Measurements from ENCODE around the gene TMEM119. TPM values are rescaled to one million over a fixed set of nuclear protein-coding genes. Genes with fewer than 3 reads are reported as not detected.

Gene TMEM119, protein sequence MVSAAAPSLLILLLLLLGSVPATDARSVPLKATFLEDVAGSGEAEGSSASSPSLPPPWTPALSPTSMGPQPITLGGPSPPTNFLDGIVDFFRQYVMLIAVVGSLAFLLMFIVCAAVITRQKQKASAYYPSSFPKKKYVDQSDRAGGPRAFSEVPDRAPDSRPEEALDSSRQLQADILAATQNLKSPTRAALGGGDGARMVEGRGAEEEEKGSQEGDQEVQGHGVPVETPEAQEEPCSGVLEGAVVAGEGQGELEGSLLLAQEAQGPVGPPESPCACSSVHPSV
- 173 and 232 TPM in 2 replicates for total RNA-seq (2014; rRNA removed; shearing (Covaris generic))

DNA sequence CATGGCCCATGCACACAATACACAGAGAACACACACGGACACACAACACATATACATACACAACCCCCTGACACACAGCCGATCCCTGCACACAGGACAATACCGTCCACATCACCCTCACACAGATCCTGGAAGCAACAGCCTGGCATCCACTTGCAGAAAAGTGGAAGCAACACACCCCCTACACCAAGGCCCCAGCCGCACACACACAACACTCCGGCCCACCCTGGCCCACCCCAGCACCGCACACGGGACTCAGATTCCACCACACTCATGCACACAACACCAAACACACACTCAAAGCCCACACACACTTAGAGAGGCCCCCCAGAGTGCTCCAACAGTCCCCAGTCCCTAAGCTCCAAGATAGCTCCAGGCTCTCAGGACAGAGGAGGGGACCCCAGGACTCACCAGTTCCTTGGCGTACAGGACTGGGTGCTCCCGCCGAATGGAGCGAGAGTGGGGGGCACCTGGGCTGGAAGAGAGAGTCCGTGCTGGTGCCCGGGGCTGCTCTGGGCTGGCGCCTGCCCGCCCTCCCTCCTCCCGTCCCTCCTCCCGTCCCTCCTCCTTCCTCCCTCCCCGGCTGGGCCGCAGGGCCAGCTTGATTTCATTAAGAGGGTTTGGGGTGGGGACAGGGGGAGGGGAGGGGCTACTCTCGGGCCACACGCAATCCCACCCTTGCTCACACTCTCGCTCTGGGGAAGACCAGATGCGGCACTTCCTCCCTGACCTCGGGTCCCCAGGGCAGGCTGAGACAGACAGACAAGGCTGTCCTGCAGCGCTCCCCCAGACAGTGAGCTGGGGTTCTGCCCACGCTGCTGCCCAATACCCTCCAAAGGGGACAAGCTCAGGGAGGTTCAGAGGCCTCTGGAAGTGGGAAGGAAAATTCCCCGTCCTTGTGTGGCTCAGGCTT, at the start of gene TMEM119:
TMEM119 (minus strand) TSS at position 526 of the 913 bp plus-strand sequence. CDS start 5,701 bp downstream, outside the sequence.
- DNase-seq (ENCODE audit: low read depth), result peak; percentile 94

DNA sequence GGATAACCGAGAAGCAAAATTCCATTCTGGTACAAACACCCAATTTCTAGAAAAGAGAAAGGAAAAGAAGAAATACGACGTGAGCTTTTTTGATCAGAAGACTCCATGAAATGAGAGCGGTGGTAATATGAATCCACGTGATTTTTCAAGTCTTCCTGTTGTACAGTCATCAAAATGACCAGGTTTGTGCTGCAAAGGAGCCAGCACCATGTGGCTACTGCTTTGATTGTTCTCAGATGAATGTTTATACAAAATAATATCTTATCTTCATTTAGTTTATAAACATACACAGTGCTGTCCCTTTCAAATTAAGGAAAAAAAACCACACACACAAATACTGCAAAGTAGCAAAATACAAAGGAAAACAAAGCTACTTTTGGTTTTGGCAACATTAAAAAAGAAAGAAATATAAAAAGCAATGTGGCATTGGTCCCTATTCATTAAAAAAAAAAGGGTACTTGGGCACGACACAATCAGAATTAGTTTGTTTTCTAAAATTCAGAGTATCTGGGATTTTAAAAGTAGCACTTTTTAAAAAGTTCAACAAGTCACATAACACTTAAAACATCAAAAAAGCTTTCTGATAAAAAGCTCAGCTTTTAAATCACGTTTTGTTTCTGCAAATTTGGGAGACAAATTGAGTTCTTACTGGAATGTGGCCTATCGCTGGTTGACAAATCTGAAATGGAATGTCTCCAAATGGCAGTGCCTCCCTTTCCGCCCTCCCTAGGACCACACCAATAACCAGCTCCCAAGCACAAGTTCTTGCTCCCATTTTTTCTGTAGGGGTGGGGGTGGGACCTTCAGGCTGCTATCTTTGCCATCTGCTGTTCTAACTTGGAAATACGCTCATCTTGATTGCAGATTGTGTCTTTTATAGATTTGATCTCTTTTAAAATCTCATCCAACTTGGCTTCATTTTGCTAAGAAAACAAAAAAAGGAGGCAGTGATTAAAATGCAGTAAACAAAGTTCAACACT, 49.0 kb upstream of the TMEM119 start:
- no peak for DNase-seq (ENCODE audit: low read depth)

DNA sequence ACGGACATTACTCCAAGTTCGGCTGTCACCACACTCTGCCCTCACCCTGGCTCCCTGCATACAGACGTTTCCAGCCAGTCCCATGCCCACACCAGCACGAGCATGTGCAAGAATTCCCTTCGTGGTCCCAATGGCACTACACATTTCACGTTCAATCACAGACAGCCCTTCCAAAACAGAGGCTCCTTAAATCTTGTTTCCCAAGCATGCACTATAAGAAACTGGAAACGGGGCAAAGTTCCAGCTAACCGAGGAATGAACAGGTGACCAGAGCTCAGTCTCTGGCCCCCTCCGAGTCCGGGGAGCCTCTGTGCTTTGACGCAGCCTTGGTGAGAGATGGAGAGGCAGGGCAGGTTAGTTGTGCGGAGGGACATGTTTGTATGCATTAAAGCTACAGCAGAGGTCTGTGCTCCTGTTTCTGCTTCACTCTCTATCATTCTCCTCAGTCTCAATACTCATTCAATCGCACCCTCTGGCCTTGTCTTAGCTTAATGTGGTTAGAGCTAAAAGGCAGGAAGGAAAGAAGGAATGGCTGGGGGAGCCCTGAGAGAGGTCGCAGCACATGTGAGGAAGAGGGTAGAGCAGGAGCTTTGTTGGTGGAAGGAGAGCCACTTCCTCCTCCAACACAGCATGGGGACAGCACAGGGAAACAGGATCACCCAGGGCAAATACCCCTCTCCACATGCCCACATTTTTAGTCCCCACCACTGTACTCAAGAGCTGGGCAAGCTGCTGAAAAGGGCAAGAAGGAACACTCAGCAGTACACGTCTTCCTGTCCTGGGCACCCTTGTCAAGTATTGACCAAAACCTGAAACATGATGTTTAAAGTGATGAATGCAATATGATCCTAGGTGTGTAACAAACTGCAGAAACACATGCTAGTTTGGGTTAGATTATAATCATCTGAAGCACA, 48.1 kb upstream of the TMEM119 start:
- DNase-seq (ENCODE audit: low read depth), result no peak

DNA sequence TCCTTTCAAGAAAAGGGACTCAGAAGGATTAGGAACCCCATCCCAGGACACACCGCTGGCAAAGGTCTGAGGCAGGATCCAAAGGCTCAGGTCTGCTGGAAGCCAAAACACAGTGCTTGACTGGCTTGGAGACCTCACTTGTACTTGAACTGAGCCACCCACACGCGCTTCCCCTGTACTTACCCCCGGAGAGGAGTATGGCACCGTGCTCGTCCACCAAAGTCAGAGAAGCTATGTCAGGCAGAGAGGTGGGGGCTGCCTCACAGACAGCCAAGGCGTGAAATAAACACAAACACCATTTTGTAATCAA, 46.9 kb upstream of the TMEM119 start:
- DNase-seq (ENCODE audit: low read depth), result no peak

DNA sequence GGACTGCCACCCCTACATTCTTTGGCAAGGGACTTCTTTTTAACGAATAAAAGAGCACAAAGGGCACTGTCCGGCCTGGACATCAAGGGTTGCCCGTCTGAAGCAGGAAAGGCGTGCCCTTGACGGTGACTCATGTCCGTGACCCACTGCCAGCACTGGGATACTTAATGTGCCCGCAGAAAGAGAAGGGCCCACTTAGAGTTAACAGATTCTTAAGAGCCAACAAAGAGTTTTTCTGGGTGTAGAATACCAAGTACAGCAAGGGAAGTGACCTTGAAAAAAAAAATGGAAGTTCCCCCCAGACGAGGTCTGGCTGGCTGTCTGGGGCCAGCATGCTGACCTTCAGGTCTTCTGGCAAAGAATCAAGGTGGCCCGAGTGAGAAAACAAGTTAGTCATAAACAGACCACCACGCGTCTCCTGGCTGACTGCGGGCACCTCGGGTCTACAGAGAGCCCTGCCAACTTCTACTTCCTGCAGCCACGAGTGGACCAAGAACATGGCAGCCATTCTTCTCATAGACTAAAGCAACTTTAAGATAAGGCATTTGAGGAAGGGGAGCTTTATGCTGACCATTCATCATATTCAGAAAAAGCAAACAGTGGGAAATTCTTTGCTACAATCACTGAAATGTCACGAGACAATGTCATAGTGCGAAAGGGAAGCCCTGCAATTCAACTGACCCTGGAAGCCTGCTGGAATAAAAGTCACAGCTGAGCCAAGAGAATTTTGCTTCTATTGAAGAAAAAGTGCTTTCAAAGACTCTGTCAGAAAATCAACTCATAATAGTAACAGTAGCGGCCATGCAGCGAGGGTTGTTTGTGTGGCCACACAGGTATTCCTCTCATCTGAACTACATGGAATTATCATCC, 46.3 kb upstream of the TMEM119 start:
- peak; percentile 89 for DNase-seq (ENCODE audit: low read depth)

DNA sequence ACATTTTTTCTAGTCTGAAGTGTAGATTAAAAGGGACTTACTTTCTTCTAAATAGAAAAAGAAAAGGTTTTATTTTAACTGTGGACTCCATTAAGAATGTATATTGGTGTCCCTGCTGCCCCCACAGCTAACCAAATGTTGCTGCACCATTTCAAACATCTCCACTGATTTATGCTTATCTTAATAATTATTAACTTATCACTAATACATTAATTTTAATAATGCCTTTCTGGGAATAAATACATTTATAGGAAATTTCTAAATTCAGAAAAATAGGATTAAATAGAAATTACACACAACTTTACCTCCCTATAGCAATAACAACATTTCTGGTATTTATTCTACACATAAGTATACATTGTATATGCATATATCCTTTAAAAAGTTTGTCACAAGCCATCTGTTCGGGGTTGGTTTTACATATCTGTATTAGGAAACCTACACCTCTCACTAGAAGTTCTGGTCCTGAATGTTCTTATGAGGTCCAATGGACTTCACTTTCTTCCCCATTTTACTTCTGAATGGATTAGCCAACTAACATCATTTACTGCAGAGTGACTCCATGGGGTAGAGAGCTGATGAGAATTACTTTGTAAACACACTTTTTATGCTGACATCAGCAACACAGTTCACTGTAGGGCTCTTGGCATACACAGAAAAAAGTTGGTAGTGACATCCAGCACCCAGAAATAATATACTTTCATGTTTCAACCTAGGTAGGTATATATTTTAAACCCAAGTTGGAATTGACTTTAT, 45.2 kb upstream of the TMEM119 start:
- no peak for DNase-seq (ENCODE audit: low read depth)

DNA sequence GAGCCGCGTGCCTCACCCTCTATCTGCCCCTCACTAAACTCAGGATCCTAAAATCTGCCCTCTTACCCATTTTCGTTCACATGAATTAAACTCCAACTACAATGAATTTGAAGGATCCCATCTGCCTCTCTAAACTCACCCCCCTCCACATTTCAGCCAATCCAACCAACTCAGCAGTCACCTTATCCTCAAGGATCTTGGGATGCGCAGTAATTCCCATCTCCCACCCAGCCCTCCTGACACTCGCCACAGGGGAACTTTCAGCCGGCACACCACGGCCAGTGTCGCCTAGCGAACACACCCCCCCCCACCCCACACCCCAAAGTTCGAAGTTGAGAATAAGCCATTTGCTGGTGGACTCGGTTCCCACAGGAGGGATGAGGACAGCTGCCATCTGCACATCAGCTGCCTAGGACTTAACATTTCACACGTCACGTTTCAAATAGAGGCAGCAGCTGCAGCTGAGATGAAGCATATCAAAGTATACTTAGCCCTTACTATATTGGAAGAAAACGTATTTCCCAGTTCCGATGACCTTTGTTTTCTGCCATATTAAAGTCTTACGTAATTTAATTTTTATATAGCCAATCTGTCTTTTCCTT, 44.5 kb upstream of the TMEM119 start:
- DNase-seq (ENCODE audit: low read depth), result no peak

DNA sequence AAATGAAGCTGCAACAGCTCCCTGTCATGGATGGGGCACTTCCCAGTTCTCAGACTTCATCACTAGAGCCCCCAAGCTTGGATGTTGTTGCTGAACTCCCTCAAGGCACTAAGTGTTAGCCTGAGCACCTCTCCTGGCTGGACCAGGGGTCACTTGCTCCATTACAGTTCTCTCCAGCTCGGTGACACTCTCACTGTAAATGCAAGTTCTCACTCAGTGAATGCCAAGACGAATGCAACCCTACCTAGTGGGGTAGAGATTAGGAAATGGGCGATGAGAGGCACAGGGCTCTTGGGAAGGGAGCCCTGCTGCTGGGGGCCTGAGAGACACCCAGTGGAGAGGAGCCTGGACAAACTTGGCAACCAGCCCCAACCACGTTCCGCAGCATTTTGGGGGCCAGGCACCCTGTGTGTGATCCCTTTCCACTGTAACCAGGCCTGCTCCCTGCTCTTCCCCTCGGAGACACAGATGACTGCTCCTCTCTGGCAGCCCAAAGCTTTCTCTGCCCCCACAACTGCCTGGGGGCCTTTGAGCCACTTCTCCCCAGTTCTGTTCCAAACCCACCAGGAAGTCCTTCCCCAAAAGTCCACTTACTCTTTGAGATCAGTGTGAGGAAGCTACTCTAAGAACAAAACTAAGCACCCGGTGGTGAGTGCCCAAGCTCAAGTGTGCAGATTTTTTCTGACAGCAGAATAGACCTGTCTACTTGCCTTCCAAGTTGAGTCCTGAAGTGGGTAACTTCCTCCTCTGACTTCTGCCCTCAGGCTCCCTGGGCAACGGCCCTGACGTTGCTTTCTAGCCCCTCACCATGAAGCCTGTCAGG, 43.8 kb upstream of the TMEM119 start:
- peak; percentile 29 for DNase-seq (ENCODE audit: low read depth)

DNA sequence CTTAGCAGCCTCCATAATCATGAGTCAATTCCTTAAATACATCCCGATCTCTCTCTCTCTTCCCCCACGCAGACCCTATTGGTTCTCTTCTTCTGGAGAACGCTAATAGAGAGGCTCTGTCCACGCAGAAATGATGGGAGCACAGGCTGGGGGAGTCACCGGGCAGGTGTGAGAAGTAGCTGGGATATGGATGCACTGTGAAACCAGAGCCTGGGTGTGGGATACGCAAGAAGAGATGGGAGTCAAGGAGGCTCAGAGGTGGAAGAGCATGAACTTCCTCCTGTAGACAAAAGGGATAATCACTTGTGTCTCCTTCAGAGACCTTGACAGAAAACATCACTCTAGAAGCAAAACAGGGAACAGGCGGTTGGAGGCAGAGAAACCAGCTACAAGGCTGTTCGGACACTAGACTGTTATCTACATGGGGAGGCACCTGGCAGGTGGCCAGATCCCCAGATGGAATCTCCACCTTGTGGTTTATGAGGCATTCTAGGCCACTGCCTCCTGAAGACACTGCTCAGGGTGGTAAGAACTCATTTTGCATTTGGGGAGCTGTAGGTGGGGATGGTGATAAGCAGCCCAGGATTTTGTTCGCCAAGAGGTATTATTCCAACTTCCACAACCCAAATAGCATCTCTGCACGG, 43.0 kb upstream of the TMEM119 start:
- peak; percentile 63 for DNase-seq (ENCODE audit: low read depth)

DNA sequence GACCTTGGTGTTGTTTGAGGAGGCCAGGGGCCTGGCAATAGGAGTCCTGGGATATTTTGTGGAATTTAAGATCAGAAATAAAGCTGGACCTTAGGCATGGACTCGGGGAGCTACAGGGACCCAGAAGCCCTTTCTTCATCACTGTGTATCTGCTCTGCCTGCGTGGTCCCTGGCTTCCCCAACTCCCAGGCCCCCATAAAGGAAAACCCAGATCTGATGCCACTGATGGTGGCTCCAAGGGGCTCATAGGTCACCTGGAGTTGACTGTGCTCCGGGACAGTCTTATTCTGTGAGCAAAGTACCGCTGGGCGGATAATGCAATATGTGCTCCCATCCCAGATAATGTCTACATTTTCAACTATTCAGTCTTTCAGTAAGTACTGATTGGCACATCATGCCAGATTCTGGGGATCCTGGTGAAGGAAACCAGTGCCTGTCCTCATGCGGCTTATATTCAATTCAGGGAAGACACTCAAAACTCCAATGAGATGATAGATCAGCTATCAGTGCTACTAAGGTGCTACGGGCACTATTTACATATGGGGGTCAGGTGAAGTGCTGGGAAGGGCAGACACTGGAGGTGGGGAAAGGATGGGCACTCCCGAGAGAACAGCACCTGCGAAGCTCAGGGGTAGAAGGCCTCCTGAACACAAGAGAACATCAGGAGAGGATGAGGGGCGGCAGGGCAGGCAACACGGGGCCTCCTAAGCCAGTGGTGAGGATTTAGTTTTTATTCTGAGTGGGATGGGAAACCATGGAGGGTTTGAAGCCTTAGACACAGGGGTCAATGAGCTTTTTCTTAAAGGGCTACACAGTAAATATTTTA, 41.3 kb upstream of the TMEM119 start:
- DNase-seq (ENCODE audit: low read depth), result no peak

DNA sequence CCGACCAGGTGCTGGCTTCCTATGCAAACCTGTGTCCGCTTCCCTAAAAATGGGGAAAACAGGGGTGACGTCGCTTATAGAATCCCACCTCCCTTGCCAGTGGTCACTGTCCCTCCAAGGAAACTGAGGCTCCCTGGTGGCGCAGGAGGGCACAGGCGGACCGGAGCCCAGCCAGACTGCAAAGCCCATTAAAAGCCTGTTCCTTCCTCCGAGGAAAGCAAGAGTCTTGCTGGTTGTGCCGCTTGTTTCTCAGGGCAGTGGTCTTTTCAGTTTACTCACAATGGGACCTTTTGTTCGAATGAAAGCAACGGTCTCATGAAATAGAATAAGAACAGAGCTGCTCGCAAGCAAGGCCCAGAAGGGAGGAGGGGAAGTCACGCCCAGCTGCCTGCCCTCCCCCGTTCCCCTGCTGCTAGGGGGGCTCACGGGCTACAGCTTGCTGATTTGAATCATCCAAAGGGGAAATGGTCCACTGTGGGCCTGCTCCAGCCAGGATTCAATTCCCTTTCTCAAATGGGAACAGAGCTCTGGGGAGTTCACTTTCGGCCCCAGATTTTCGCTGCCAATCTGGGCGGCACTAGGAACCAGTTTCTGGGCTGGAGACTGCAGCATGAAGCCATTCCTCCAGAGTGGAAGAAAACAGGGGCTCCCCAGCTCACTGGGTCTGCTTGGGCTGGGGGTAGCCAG, 40.4 kb upstream of the TMEM119 start:
- peak; percentile 22 for DNase-seq (ENCODE audit: low read depth)

DNA sequence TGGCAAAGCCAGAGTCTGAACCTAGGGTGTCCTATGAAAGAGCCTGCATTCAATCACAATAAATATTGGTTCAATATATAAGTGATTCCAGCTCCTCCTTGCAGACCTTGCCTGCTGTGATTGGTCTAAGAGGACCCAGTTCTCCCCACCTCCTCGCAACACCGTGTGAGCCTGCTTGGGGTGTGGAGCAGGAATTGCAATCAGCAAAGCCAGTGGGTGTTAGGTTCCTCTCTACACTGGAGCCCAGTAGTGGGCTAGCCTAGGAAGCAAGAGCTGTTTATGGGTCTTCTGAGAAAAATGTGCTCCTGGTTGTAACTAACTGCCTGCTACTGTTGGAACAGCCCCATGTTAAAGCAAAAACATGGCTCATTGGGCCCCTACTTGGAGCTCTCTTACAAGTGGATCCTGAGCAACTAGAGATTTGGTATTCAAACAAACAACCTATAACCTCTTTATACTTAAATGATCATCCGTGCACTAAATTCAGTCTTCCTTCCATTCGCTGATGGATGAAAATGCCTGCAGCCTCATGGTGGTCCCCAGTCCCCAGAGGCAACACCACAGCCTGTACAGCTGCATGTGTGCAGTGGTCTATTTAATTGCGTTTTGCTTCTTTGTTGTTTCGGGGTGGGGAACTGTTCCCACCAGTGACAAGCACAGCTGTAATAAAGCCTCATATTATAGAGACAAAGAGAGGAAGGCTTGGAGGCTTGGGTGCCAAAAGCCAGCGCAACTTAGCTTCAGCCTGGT, 39.5 kb upstream of the TMEM119 start:
- no peak for DNase-seq (ENCODE audit: low read depth)

DNA sequence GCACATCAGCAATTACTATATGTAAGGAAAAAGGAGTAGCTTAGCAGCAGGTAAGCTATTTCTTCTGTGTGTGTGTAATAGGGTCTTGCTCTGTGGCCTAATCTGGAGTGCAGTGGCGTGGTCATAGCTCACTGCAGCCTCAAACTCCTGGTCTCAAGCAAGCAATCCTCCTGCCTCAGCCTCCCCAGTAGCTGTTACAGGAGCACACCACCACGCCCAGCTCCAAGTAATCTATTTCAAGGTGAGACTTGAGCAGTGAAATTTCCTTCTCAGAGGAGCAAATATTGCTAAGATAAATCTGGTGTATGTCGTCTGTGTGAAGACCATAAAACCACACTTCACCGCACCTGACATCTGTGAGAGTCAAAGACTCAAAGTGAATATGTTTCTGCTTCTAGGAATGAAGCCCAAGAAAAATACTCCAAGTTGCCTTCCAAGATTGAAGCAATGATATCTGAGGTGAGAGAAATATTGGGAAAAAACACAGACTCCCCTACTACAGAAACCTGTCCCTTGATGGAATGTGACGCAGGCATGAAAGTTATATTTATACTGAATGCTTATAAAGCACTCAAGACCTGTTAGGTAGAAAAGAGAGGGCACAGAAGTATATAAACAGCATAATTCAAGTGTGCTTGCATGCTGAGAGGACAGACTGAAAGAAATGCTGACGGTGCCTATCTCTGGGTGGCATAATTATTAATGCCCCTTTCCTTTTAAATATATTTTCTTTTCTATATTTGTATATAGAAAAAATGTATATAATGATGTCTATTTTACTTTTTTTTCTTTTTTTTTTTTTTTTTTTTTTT, 38.3 kb upstream of the TMEM119 start:
- DNase-seq (ENCODE audit: low read depth), result no peak
